Stimulated activated CD8-positive, alpha-beta memory T cell treated with anti-CD3 and anti-CD28 coated beads, Interleukin-15, amount 100 ng/mL, for 48 hours (primary cell): ENCODE measurements around the gene MED13.
"Not testable (repeated sequence)": the region's sequence is repeated elsewhere in the genome, so short reads cannot be mapped to it uniquely, and the experiment has no call there.

Experiments used
- DNase-seq, 2 donors: peaks; one replicate each; pipeline ENCODE4 v3.0.0-alpha.2; 2020; ENCODE audit warnings: low read depth in 2 of 2

MED13 gene

GRCh38 chr17:61997664-61998063, 67.4 kb downstream of the MED13 start:
- no peak for DNase-seq

GRCh38 chr17:61996916-61997605, 68.0 kb downstream of the MED13 start:
- DNase-seq = no peak

GRCh38 chr17:61989509-61989908, 75.6 kb downstream of the MED13 start:
- DNase-seq = no peak

GRCh38 chr17:61986898-61987297, 78.2 kb downstream of the MED13 start:
- no peak for DNase-seq

- no peak for DNase-seq
These were observed 80.3 kb downstream of the MED13 start for GRCh38 chr17:61984821-61985220.

- DNase-seq = no peak
These were observed 83.8 kb downstream of the MED13 start for GRCh38 chr17:61981323-61981722.

- no peak for DNase-seq
These were observed 84.5 kb downstream of the MED13 start for GRCh38 chr17:61980535-61980934.

- DNase-seq = no peak
These were observed 91.0 kb downstream of the MED13 start for GRCh38 chr17:61974115-61974514.

GRCh38 chr17:61972311-61972710, 92.8 kb downstream of the MED13 start:
- no peak for DNase-seq

GRCh38 chr17:61970030-61970429, 95.0 kb downstream of the MED13 start:
- DNase-seq = no peak

GRCh38 chr17:61968757-61969156, 96.3 kb downstream of the MED13 start:
- DNase-seq = no peak

GRCh38 chr17:61967729-61968128, 97.3 kb downstream of the MED13 start:
- no peak for DNase-seq

GRCh38 chr17:61966191-61966590, 98.9 kb downstream of the MED13 start:
- DNase-seq = no peak

GRCh38 chr17:61955619-61956018, 109.5 kb downstream of the MED13 start:
- DNase-seq = no peak

- no peak for DNase-seq
These were observed 117.6 kb downstream of the MED13 start for GRCh38 chr17:61947367-61948078.

GRCh38 chr17:61946359-61946758, 118.7 kb downstream of the MED13 start:
- DNase-seq = no peak

- DNase-seq = no peak
These were observed 122.0 kb downstream of the MED13 start for GRCh38 chr17:61943117-61943516.

- no peak for DNase-seq
These were observed 123.0 kb downstream of the MED13 start for GRCh38 chr17:61942085-61942484.

GRCh38 chr17:61928101-61928436, 137.0 kb downstream of the MED13 start:
- no peak for DNase-seq

GRCh38 chr17:61927208-61928100, 137.6 kb downstream of the MED13 start, which contains the start of gene INTS2:
TSS of gene INTS2 (minus strand) at chr17:61927982. CDS start at chr17:61926644, 1,338 bp downstream.
- DNase-seq = peak; percentile 89 to 90

- no peak for DNase-seq
These were observed 138.3 kb downstream of the MED13 start for GRCh38 chr17:61926826-61927207.

- not testable (repeated sequence) for DNase-seq
These were observed 149.9 kb downstream of the MED13 start for GRCh38 chr17:61915162-61915561.
